Peyer's patch (tissue), 4 donors: ENCODE data around the gene LUZP4.

Experiments
- POLR2A ChIP-seq, 2 donors: fragments of 450-650 bp; IDR thresholded peaks; one replicate each; pipeline ENCODE4 v1.5.1; 2017; ENCODE audit warnings: antibody characterized with exemption in 2 of 2, mild to moderate bottlenecking in 2 of 2, moderate library complexity in 2 of 2
- TF ChIP-seq, protein P1 (sequence below), 6 experiments: fragments of 450-650 bp in 4 of 6; fragments of 200-600 bp in 2 of 6; sonication (generic) in 1 of 6; IDR thresholded peaks; one replicate each; pipeline ENCODE4 v1.5.1; 2017 to 2019; ENCODE audit warnings: antibody characterized with exemption in 6 of 6, mild to moderate bottlenecking in 3 of 6, moderate library complexity in 1 of 6

DNA sequence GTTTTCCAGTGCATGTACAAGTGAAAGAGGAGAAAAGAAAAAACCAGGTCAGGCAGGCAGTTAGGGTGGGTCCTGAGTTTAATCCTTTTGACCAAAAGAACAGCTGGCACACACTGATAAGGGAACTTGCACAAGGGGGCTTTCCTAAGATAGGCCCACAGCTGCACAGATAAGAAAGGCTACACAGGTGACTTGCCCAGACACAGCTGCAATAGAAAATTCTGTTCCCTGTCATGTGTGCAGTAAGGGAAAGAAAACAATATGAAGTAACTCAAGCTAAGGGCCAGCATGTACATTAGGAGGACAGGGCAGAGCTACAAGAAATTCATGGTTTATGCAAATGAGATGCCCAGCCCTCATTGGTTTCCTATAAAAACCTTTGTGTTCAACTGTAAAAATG is 32.9 kb downstream of the LUZP4 start:
- TF ChIP-seq, protein P1, sequence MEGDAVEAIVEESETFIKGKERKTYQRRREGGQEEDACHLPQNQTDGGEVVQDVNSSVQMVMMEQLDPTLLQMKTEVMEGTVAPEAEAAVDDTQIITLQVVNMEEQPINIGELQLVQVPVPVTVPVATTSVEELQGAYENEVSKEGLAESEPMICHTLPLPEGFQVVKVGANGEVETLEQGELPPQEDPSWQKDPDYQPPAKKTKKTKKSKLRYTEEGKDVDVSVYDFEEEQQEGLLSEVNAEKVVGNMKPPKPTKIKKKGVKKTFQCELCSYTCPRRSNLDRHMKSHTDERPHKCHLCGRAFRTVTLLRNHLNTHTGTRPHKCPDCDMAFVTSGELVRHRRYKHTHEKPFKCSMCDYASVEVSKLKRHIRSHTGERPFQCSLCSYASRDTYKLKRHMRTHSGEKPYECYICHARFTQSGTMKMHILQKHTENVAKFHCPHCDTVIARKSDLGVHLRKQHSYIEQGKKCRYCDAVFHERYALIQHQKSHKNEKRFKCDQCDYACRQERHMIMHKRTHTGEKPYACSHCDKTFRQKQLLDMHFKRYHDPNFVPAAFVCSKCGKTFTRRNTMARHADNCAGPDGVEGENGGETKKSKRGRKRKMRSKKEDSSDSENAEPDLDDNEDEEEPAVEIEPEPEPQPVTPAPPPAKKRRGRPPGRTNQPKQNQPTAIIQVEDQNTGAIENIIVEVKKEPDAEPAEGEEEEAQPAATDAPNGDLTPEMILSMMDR (IDR thresholded peaks at IDR 0.05): no peak
- TF ChIP-seq POLR2A (IDR thresholded peaks at IDR 0.05): no peak
